NCI-H446 (cell line): ENCODE data around the gene SLC25A51.
"Not testable (repeated sequence)": the region's sequence is repeated elsewhere in the genome, so short reads cannot be mapped to it uniquely, and the experiment has no call there.

Experiments
- DNase-seq, 2 experiments: peaks; one replicate each; lab custom pipeline; 2025; lab: John Stamatoyannopoulos, UW

The SLC25A51 gene

GRCh38 chr9:37919246-37919955, 15.5 kb upstream of the SLC25A51 start:
- no peak for DNase-seq

- no peak for DNase-seq
Observed at GRCh38 chr9:37918665-37919170, 14.8 kb upstream of the SLC25A51 start.

GRCh38 chr9:37917801-37918664, 14.1 kb upstream of the SLC25A51 start:
- DNase-seq = no peak

- DNase-seq = no peak
Observed at GRCh38 chr9:37917313-37917731, 13.4 kb upstream of the SLC25A51 start.

- no peak for DNase-seq
Observed at GRCh38 chr9:37916471-37917312, 12.8 kb upstream of the SLC25A51 start.

GRCh38 chr9:37915911-37916470, 12.1 kb upstream of the SLC25A51 start:
- DNase-seq = no peak

- no peak for DNase-seq
Observed at GRCh38 chr9:37914701-37915358, 10.9 kb upstream of the SLC25A51 start.

- DNase-seq = no peak
Observed at GRCh38 chr9:37914154-37914551, 10.2 kb upstream of the SLC25A51 start.

GRCh38 chr9:37913480-37914153, 9.7 kb upstream of the SLC25A51 start:
- peak; percentile 56 to 80 for DNase-seq

- no peak for DNase-seq
Observed at GRCh38 chr9:37911271-37911681, 7.3 kb upstream of the SLC25A51 start.

GRCh38 chr9:37910271-37910670, 6.3 kb upstream of the SLC25A51 start:
- no peak for DNase-seq

GRCh38 chr9:37909836-37910235, 5.9 kb upstream of the SLC25A51 start:
- DNase-seq = not testable (repeated sequence)

- no peak for DNase-seq
Observed at GRCh38 chr9:37909326-37909725, 5.4 kb upstream of the SLC25A51 start.

- no peak for DNase-seq
Observed at GRCh38 chr9:37908698-37909186, 4.8 kb upstream of the SLC25A51 start.

- no peak for DNase-seq
Observed at GRCh38 chr9:37908283-37908682, 4.4 kb upstream of the SLC25A51 start.

GRCh38 chr9:37906312-37907239, 2.6 kb upstream of the SLC25A51 start:
- no peak for DNase-seq

- no peak for DNase-seq
Observed at GRCh38 chr9:37905776-37906175, 1.8 kb upstream of the SLC25A51 start.

- DNase-seq = no peak
Observed at GRCh38 chr9:37905131-37905505, 1.2 kb upstream of the SLC25A51 start.

- DNase-seq = peak in 1 of 2 experiments; percentile 22
Observed at GRCh38 chr9:37904445-37905130, 661 bp upstream of the SLC25A51 start.
